Liver (tissue), 9 donors: ENCODE results near the gene CMC4. TPM values are rescaled to one million over a fixed set of nuclear protein-coding genes. Genes with fewer than 3 reads are reported as not detected.

ENCODE experiments used
- DNase-seq: peaks from one replicate; pipeline ENCODE4 v3.0.0-alpha.2; 2017; ENCODE audit warnings: low spot score
- H3K27ac ChIP-seq, 2 donors: one replicate each; pipeline ENCODE4 v1.7.0; 2013; ENCODE audit warnings: inconsistent platforms in 2 of 2, low read length in 2 of 2, control low read depth in 1 of 2, low read depth in 1 of 2, mild to moderate bottlenecking in 1 of 2
- H3K27me3 ChIP-seq, 4 donors: one replicate each; pipeline versions ENCODE4 v1.6.1 to v1.7.0; 2013; ENCODE audit warnings: low read length in 3 of 4, inconsistent platforms in 1 of 4, mild to moderate bottlenecking in 1 of 4, moderate library complexity in 1 of 4; ENCODE audit not compliant: control insufficient read depth in 4 of 4, insufficient read depth in 4 of 4
- H3K36me3 ChIP-seq, 4 donors: one replicate each; pipeline versions ENCODE4 v1.6.1 to v1.7.0; 2013; ENCODE audit warnings: low read length in 3 of 4, mild to moderate bottlenecking in 3 of 4, low read depth in 1 of 4, moderate library complexity in 1 of 4; ENCODE audit not compliant: control insufficient read depth in 4 of 4, insufficient read depth in 3 of 4
- H3K4me1 ChIP-seq, 4 donors: one replicate each; pipeline versions ENCODE4 v1.6.1 to v1.7.0; 2013; ENCODE audit warnings: low read length in 3 of 4, mild to moderate bottlenecking in 3 of 4, moderate library complexity in 1 of 4; ENCODE audit not compliant: control insufficient read depth in 4 of 4, insufficient read depth in 4 of 4
- H3K4me3 ChIP-seq, 3 donors: one replicate each; pipeline versions ENCODE4 v1.6.1 to v1.7.0; 2013; ENCODE audit warnings: low read length in 3 of 3, control low read depth in 1 of 3, low read depth in 1 of 3, mild to moderate bottlenecking in 1 of 3
- H3K9ac ChIP-seq, 2 donors: one replicate each; pipeline ENCODE4 v1.7.0; 2013; ENCODE audit warnings: low read length in 2 of 2, mild to moderate bottlenecking in 2 of 2, moderate library complexity in 2 of 2, control low read depth in 1 of 2, low read depth in 1 of 2
- H3K9me3 ChIP-seq, 4 donors: one replicate each; pipeline versions ENCODE4 v1.6.1 to v1.7.0; 2013; ENCODE audit warnings: low read length in 3 of 4; ENCODE audit not compliant: control insufficient read depth in 4 of 4
- CTCF ChIP-seq: fragments of 150-350 bp; IDR thresholded peaks from 2 replicates; pipeline ENCODE4 v1.5.1; 2017; ENCODE audit warnings: improper control_type of control experiment, low read depth, low read length; ENCODE audit not compliant: missing input control
- EGR1 ChIP-seq, 2 donors: IDR thresholded peaks; 2 replicates each; pipeline ENCODE4 v1.6.1; 2016 to 2018; ENCODE audit warnings: antibody characterized with exemption in 2 of 2, low read depth in 2 of 2
- FOXA1 ChIP-seq: IDR thresholded peaks from 2 replicates; pipeline ENCODE4 v1.6.1; 2016; ENCODE audit warnings: antibody characterized with exemption
- FOXA2 ChIP-seq: IDR thresholded peaks from 2 replicates; pipeline ENCODE4 v1.6.1; 2016; ENCODE audit warnings: antibody characterized with exemption
- GABPA ChIP-seq, 2 donors: IDR thresholded peaks in 1 of 2; conservative IDR thresholded peaks in 1 of 2; 2 replicates each; pipeline ENCODE4 v1.6.1; 2016; ENCODE audit warnings: antibody characterized with exemption in 2 of 2, mild to moderate bottlenecking in 1 of 2, moderate library complexity in 1 of 2
- HNF4G ChIP-seq: IDR thresholded peaks from 2 replicates; pipeline ENCODE4 v1.6.1; 2016; ENCODE audit warnings: antibody characterized with exemption
- JUND ChIP-seq, 2 donors: IDR thresholded peaks; 2 replicates each; pipeline ENCODE4 v1.6.1; 2016; ENCODE audit warnings: antibody characterized with exemption in 2 of 2
- MAX ChIP-seq: IDR thresholded peaks from 2 replicates; pipeline ENCODE4 v1.6.1; 2016; ENCODE audit warnings: antibody characterized with exemption
- NR2F2 ChIP-seq: IDR thresholded peaks from 2 replicates; pipeline ENCODE4 v1.6.1; 2016; ENCODE audit warnings: antibody characterized with exemption
- RAD21 ChIP-seq, 2 donors: IDR thresholded peaks; 2 replicates each; pipeline ENCODE4 v1.6.1; 2016; ENCODE audit warnings: antibody characterized with exemption in 2 of 2, mild to moderate bottlenecking in 2 of 2
- RXRA ChIP-seq, 2 donors: IDR thresholded peaks; 2 replicates each; pipeline ENCODE4 v1.6.1; 2017 to 2018; ENCODE audit warnings: antibody characterized with exemption in 2 of 2, mild to moderate bottlenecking in 1 of 2
- SP1 ChIP-seq: IDR thresholded peaks from 2 replicates; pipeline ENCODE4 v1.6.1; 2018; ENCODE audit warnings: antibody characterized with exemption, mild to moderate bottlenecking
- TAF1 ChIP-seq: conservative IDR thresholded peaks from 2 replicates; pipeline ENCODE4 v1.6.1; 2016; ENCODE audit warnings: antibody characterized with exemption, mild to moderate bottlenecking
- YY1 ChIP-seq: IDR thresholded peaks from 2 replicates; pipeline ENCODE4 v1.6.1; 2016; ENCODE audit warnings: antibody characterized with exemption, mild to moderate bottlenecking
- ZBTB33 ChIP-seq: IDR thresholded peaks from 2 replicates; pipeline ENCODE4 v1.6.1; 2016; ENCODE audit warnings: antibody characterized with exemption
- WGBS: extraction: QIAGEN DNeasy Blood & Tissue Kit; methylation state at CpG from one replicate; pipeline ENCODE4 v1.1.7; 2013; 5-methylcytosine and 5-hydroxymethylcytosine counted together
- polyA plus RNA-seq, 2 donors: library from polyadenylated mRNA; stranded (reverse) in 1 of 2; unstranded in 1 of 2; fragments of 200-250 nt in 1 of 2; fragments of >200 nt in 1 of 2; fragmentation: Nextera tagmentation in 1 of 2; extraction: Ambion mirVana in 1 of 2; gene quantifications; one replicate each; pipeline versions ENCODE4 v1.2.1 to v1.2.3, GENCODE V29; 2013 to 2015
- total RNA-seq, 2 donors: library from RNA; depleted of rRNA; stranded (reverse); fragments of >200 nt; gene quantifications; one replicate each; pipeline ENCODE4 v1.2.3, GENCODE V29; 2014
- donor health status: healthy.
- donor health status: healthy.
- donor health status: healthy.
- donor health status: healthy.
- donor health status: healthy.

The CMC4 gene
- total and polyA plus RNA-seq, 4 donors, result 4.2 to 17.3 (median 10.4) TPM

GRCh38 chrX:155086961-155087735 is 16.2 kb upstream of the CMC4 start (continued):
- TF ChIP-seq ZBTB33 (no peak), RAD21 (IDR thresholded peaks at IDR 0.05) (no peak), MAX (no peak), HNF4G (no peak), FOXA2 (no peak), GABPA (IDR thresholded peaks at IDR 0.05 in 1 of 2, conservative IDR thresholded peaks at IDR 0.05 in 1 of 2) (no peak), JUND (IDR thresholded peaks at IDR 0.05) (no peak), RXRA (IDR thresholded peaks at IDR 0.05) (no peak), TAF1 (no peak), YY1 (no peak)

- peak; percentile 48 for DNase-seq
- 81% methylated on average over 24 of the region's 24 CpGs for WGBS
- Histone ChIP-seq H3K36me3 (peaks cover 0 to 4% (median 0%) of the 10 kb centered on the region in 4 donors), H3K27ac (no peak overlapping the region), H3K4me3 (no peak overlapping the region), H3K4me1 (no peaks in the 10 kb centered on the region), H3K9ac (no peak overlapping the region), H3K27me3 (no peaks in the 10 kb centered on the region), H3K9me3 (peaks cover 0 to 2% (median 0%) of the 10 kb centered on the region in 4 donors)
- TF ChIP-seq SP1, result no peak
- TF ChIP-seq YY1, result no peak
- no peak for TF ChIP-seq NR2F2
- peak; percentile 65 to 80 for TF ChIP-seq RAD21 (IDR thresholded peaks at IDR 0.05)
- TF ChIP-seq RXRA (IDR thresholded peaks at IDR 0.05), result no peak
- TF ChIP-seq EGR1 (IDR thresholded peaks at IDR 0.05; ENCODE audit: low read depth in 2 of 2), result no peak
- no peak for TF ChIP-seq MAX
- TF ChIP-seq TAF1, result no peak
- TF ChIP-seq FOXA1, result no peak
- no peak for TF ChIP-seq HNF4G
- peak; percentile 42 for TF ChIP-seq CTCF
Measured at GRCh38 chrX:155086202-155086840, 15.4 kb upstream of the CMC4 start.
